ENCODE data around the gene SCFD2.
"Not testable (repeated sequence)": the region's sequence is repeated elsewhere in the genome, so short reads cannot be mapped to it uniquely, and the experiment has no call there.

Gene SCFD2

DNA sequence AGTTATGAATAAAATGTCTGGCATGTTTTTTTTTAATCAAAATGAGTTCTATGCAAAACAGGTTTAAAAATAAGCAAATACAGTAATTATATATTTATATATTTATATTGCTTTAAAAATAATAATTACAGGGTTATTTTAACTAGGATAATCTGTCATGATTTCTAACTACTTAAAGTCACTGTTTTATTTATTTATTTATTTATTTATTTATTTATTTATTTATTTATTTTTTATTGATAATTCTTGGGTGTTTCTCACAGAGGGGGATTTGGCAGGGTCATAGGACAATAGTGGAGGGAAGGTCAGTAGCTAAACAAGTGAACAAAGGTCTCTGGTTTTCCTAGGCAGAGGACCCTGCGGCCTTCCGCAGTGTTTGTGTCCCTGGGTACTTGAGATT, 129.2 kb downstream of the SCFD2 start:
- not testable (repeated sequence) for DNase-seq

- no peak for DNase-seq
Observed at GRCh38 chr4:53235547-53235946, 130.3 kb downstream of the SCFD2 start.

DNA sequence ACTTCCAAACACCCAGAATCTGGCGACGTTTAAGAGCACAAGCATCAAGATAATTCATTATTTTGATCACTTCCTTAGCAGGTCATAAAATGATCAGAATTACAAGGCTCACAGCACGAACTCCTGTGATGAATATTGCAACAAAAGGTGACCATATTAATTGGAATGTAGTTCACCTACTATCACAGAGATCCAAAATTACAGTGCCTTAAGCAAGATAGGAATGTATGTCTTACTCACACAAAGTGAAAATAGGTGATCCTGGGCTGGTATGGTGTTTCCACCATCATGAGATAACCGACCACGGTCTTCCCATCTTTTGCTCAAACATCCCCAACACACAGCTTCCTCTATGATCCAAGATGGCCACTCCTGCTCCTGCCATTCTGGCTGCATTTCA, 131.2 kb downstream of the SCFD2 start:
- no peak for DNase-seq

- DNase-seq: no peak
Observed at GRCh38 chr4:53234111-53234510, 131.8 kb downstream of the SCFD2 start.

- DNase-seq: no peak
Observed at GRCh38 chr4:53233114-53233795, 132.6 kb downstream of the SCFD2 start.

- DNase-seq: no peak
Observed at GRCh38 chr4:53232371-53232770, 133.5 kb downstream of the SCFD2 start.

- no peak for DNase-seq
Observed at GRCh38 chr4:53228036-53228435, 137.8 kb downstream of the SCFD2 start.

DNA sequence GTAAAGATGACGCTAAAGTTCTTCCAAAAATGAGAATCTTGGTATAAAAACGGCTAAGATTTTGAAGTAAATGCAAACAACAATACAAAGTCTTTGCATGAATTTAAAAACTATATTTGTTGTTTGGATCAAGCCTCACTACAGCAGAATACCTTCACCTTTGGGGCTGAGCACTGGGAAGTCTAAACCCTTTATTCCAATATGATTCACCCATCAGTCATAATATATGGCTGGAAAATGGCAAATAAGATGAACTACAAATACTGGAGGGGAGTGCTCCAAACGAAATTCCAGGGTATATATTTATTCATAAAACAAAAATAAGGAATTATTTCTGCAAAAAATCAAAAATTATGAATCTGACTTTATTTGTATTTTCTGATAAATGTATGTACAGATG, 138.4 kb downstream of the SCFD2 start:
- DNase-seq: no peak

DNA sequence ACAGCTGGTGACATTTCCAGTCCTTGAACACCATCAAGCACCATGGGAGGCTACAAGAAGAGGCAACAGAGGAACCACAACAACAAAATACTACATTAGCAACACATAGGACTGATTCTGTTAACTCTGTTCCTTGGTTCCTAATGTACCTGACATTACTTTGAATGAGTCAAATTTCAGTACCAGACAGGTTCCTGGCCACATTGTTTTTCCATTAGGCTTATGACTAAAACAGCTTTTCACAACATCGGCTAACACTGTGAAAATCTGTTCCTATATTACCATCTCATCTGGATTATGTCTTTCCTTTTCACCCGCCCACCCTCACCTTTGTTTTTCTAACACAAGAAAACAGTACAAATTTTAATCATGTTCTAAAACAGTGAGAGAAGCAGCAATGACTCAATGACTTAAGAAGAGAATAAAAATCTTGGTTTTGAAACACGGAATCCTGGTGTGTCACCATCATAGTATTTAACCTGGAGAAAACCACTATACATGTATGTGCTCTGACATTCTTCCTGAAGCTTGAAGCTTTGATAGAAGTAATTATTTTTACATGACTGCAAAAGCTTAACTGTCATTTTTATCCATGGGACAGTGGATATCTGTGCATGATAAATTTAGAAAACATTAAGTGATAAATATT, 143.9 kb downstream of the SCFD2 start:
- no peak for DNase-seq

DNA sequence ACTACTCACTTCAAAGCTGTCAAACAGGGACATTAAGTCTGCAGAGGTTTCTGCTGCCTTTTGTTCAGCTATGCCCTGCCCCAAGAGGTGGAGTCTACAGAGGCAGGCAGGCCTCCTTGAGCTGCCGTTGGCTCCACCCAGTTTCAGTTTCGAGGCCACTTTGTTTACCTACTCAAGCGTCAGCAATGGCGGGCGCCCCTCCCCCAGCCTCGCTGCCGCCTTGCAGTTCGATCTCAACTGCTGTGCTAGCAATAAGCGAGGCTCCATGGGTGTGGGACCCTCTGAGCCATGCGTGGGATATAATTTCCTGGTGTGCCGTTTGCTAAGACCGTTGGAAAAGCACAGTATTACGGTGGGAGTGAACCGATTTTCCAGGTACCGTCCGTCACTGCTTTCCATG, 146.7 kb downstream of the SCFD2 start:
- DNase-seq: not testable (repeated sequence)

GRCh38 chr4:53208753-53209152, 157.1 kb downstream of the SCFD2 start:
- no peak for DNase-seq

DNA sequence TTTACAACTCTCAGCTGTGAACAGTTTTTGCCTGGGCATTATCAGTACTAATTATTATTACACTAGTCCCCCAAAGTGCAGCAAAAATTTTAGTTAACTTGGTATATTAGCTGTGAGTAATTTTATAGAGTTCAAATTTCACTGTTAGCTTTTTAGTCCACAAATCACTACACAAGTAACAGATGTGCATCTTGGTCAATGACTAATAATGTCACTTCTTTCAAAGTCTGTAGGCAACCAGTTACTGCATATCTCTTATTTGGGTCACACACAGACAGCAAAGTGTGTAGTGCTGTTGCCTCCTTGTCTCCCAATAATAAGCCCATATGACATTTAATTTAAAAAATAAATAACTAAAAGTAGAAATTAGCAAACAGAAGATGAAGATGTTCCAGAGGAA, 159.9 kb downstream of the SCFD2 start:
- DNase-seq: no peak

DNA sequence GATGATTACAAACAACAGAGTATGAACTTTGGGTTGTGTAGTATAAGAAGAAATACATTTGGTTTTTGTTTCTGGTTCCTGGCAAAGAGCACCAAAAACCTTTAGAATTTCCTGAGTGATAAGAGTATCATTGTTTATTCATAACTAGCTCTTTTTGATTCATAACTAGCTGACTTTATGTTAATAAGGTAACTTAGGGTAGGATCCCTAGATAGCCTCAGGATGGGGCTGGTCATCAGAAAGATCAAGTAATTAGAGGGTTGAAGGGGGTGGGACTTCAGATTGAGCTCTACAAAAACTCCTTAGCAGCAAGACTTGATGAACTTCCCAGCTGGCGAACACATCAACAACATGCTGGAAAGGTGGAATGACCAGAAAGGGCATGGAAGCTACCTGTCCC, 166.5 kb downstream of the SCFD2 start:
- no peak for DNase-seq

DNA sequence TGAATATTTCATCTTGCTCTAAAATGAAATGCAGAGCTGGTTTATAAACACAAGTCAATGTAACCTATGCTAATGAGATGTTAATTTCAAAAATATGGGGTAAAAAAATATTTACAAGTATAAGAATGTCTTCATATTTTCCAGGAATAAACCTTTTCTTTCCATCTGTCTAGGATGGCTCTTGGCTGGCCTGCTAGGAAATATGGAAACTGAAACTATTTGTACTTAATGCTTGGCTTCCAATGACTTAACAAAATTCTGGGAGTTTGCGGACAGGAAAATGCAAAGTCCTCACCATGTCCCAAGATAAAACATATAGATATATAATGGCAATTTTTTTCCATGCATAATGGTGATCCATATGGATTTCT, 168.1 kb downstream of the SCFD2 start:
- no peak for DNase-seq

- DNase-seq: peak in 1 of 2 donors; percentile 68
Observed at GRCh38 chr4:53196882-53197771, 168.7 kb downstream of the SCFD2 start.

DNA sequence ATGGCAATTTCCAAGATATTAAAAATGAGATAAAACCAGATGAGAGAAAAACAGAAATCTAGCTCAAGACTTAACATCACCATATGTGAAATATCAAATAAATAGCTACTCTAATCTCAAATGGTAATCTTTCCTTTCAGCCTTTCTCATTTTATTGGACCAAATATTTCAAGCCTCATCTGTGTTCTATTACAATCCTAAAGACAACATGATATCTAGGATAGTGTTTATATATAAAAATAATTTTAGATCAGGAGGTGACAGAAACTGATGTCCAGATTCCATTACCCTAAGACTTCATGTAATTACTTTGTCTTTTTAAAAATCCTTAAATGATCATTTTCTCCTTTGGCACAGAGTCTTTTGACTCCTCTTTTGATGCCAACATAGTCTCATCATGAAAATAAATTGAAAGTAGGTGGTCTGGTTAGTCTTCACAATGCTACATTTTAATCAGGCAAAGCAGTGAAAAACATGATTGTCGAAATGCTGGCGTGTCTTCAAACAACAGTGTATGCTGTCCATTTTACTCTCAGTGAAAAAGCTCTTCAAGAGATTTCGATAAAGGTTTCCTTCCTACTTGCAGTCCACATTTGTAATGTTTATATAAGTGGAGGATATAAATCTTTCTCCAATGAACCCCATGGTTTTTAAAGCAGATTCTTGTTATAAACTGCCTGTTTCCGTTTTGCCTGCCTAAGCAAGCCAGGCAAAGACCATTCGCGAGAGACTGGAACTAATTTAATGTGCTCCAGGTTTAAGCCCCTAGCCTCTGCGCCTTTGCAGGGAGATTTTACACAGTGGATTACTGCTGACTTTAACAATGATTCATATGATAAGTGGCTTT, 169.8 kb downstream of the SCFD2 start:
- no peak for DNase-seq

DNA sequence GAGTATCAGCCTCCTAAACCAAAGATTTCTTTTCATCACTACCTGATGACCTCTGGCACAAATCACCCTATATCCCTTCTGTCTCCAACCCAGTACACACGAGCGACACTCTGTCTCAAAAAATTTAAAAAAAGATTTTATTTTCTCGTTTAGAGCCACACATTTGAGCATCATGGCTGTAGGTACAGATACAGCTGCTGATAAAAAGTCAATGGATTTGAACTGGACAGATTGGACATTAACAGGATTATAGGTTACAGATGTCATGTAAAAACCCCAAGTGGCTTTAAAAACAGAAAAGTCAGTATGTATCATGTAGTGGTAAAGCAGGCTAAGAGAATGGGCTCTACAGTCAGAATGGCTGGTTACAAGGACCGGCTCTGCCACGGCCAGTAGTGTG, 171.1 kb downstream of the SCFD2 start:
- DNase-seq: no peak

GRCh38 chr4:53193111-53193510, 172.8 kb downstream of the SCFD2 start:
- no peak for DNase-seq

DNA sequence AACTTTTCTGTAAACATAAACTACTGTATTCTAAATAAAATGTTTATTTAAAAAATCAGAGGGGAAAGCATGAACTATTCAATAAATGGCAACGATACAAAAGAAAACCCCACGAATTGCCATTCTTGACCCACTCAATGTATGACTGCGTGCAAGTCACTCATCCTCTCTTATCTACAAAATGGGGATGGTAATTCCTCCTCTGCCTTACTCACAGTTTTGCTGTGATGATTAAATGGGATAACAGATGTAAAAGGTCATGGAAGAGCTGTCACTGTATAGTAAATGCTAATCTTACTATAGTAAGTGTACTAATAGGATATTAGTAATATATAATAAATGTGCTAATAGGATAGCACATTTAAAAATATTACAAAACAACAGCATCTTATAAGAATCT, 173.4 kb downstream of the SCFD2 start:
- DNase-seq: no peak

DNA sequence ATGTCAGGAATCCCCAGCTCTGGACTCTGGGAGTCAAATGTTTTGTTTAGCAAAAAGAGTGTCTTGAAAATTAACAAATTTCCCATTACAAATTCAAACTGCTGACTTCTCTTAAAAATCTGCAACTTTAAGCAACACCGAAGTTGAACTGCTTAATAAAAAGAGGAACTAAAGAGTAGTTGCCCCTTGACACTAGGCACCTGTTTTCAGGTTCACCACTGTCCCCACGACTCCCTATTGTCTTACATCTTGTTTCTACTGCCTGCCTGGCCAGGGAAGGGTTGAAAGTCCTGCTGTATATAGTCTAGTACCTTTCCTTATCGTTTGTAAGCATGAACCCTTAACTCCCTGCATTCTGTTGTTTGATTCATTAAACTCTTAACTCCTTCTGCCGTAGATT, 173.9 kb downstream of the SCFD2 start:
- no peak for DNase-seq

GRCh38 chr4:53189011-53189410, 176.8 kb downstream of the SCFD2 start:
- no peak for DNase-seq

- no peak for DNase-seq
Observed at GRCh38 chr4:53186714-53187358, 179.0 kb downstream of the SCFD2 start.

Data from CD4-positive, alpha-beta T cell treated with Interferon alpha-2 for 1 hour (primary cell).